HEK293 (cell line): ENCODE results near the gene RYR2.

Experiments used
- ATF2 ChIP-seq: fragments of 450-650 bp; formaldehyde crosslinking; IDR thresholded peaks from 2 replicates; pipeline ENCODE4 v1.5.1; 2016; ENCODE audit warnings: missing biosample characterization, missing genetic modification characterization, low read depth
- BCL11B ChIP-seq: fragments of 450-650 bp; formaldehyde crosslinking; IDR thresholded peaks from 2 replicates; pipeline ENCODE4 v1.5.1; 2016; ENCODE audit warnings: low read depth, missing biosample characterization, missing genetic modification characterization
- FEZF1 ChIP-seq: fragments of 450-650 bp; formaldehyde crosslinking; IDR thresholded peaks from 2 replicates; pipeline ENCODE4 v1.5.1; 2016; ENCODE audit warnings: missing biosample characterization, missing genetic modification characterization
- HOXD13 ChIP-seq: sonication (generic); formaldehyde crosslinking; IDR thresholded peaks from 2 replicates; pipeline ENCODE4 v1.8.0; 2022; ENCODE audit warnings: missing genetic modification reagents, borderline replicate concordance
- KLF9 ChIP-seq: fragments of 450-650 bp; formaldehyde crosslinking; IDR thresholded peaks from 2 replicates; pipeline ENCODE4 v1.5.1; 2016; ENCODE audit warnings: missing biosample characterization, missing genetic modification characterization, low read depth
- MYNN ChIP-seq: fragments of 450-650 bp; formaldehyde crosslinking; IDR thresholded peaks from 2 replicates; pipeline ENCODE4 v1.5.1; 2016; ENCODE audit warnings: missing biosample characterization, missing genetic modification characterization, borderline replicate concordance
- OVOL3 ChIP-seq: fragments of 450-650 bp; formaldehyde crosslinking; IDR thresholded peaks from 2 replicates; pipeline ENCODE4 v1.5.1; 2016; ENCODE audit warnings: missing biosample characterization, missing genetic modification characterization
- SP2 ChIP-seq: fragments of 450-650 bp; formaldehyde crosslinking; IDR thresholded peaks from 2 replicates; pipeline ENCODE4 v1.5.1; 2016; ENCODE audit warnings: missing biosample characterization, missing genetic modification characterization
- YY2 ChIP-seq: fragments of 450-650 bp; formaldehyde crosslinking; IDR thresholded peaks from 2 replicates; pipeline ENCODE4 v1.5.1; 2016; ENCODE audit warnings: missing biosample characterization, missing genetic modification characterization
- ZBTB21 ChIP-seq: fragments of 450-650 bp; formaldehyde crosslinking; IDR thresholded peaks from 2 replicates; pipeline ENCODE4 v1.5.1; 2017; ENCODE audit warnings: missing biosample characterization, missing genetic modification characterization
- ZBTB44 ChIP-seq: fragments of 450-650 bp; IDR thresholded peaks from 2 replicates; pipeline ENCODE4 v1.5.1; 2018; ENCODE audit warnings: missing biosample characterization, mild to moderate bottlenecking, missing genetic modification characterization
- ZBTB48 ChIP-seq: fragments of 450-650 bp; formaldehyde crosslinking; IDR thresholded peaks from 2 replicates; pipeline ENCODE4 v1.5.1; 2016; ENCODE audit warnings: missing biosample characterization, missing genetic modification characterization
- ZFP37 ChIP-seq: fragments of 450-650 bp; formaldehyde crosslinking; IDR thresholded peaks from 2 replicates; pipeline ENCODE4 v1.5.1; 2016; ENCODE audit warnings: missing biosample characterization, missing genetic modification characterization
- ZIC2 ChIP-seq: fragments of 450-650 bp; formaldehyde crosslinking; IDR thresholded peaks from 2 replicates; pipeline ENCODE4 v1.5.1; 2016; ENCODE audit warnings: missing biosample characterization, missing genetic modification characterization
- ZNF155 ChIP-seq: fragments of 450-650 bp; formaldehyde crosslinking; IDR thresholded peaks from 2 replicates; pipeline ENCODE4 v1.5.1; 2016; ENCODE audit warnings: missing biosample characterization, missing genetic modification characterization
- ZNF202 ChIP-seq: fragments of 450-650 bp; formaldehyde crosslinking; IDR thresholded peaks from 2 replicates; pipeline ENCODE4 v1.5.1; 2016; ENCODE audit warnings: missing biosample characterization, missing genetic modification characterization, borderline replicate concordance
- ZNF341 ChIP-seq: fragments of 450-650 bp; formaldehyde crosslinking; IDR thresholded peaks from 2 replicates; pipeline ENCODE4; 2016; ENCODE audit warnings: low read depth, missing biosample characterization, missing genetic modification characterization
- ZNF350 ChIP-seq: fragments of 450-650 bp; formaldehyde crosslinking; IDR thresholded peaks from 2 replicates; pipeline ENCODE4 v1.5.0; 2017; ENCODE audit warnings: missing biosample characterization, mild to moderate bottlenecking, missing genetic modification characterization
- ZNF398 ChIP-seq: fragments of 450-650 bp; formaldehyde crosslinking; IDR thresholded peaks from 2 replicates; pipeline ENCODE4 v1.5.1; 2017; ENCODE audit warnings: missing biosample characterization, missing genetic modification characterization
- ZNF416 ChIP-seq: fragments of 450-650 bp; formaldehyde crosslinking; IDR thresholded peaks from 2 replicates; pipeline ENCODE4 v1.5.1; 2016; ENCODE audit warnings: missing biosample characterization, missing genetic modification characterization
- ZNF426 ChIP-seq: fragments of 450-650 bp; formaldehyde crosslinking; IDR thresholded peaks from 2 replicates; pipeline ENCODE4 v1.5.1; 2017; ENCODE audit warnings: missing biosample characterization, missing genetic modification characterization, mild to moderate bottlenecking, inconsistent platforms, moderate library complexity
- ZNF501 ChIP-seq: fragments of 450-650 bp; formaldehyde crosslinking; IDR thresholded peaks from 2 replicates; pipeline ENCODE4 v1.5.1; 2016; ENCODE audit warnings: missing biosample characterization, missing genetic modification characterization
- ZNF558 ChIP-seq: fragments of 450-650 bp; formaldehyde crosslinking; IDR thresholded peaks from 2 replicates; pipeline ENCODE4 v1.5.1; 2016; ENCODE audit warnings: missing biosample characterization, missing genetic modification characterization
- ZNF677 ChIP-seq: fragments of 450-650 bp; IDR thresholded peaks from 2 replicates; pipeline ENCODE4 v1.5.0; 2018; ENCODE audit warnings: missing biosample characterization, mild to moderate bottlenecking, missing genetic modification characterization, moderate library complexity
- ZNF701 ChIP-seq: fragments of 450-650 bp; formaldehyde crosslinking; IDR thresholded peaks from 2 replicates; pipeline ENCODE4 v1.5.1; 2016; ENCODE audit warnings: missing biosample characterization, missing genetic modification characterization
- ZNF777 ChIP-seq: fragments of 450-650 bp; formaldehyde crosslinking; IDR thresholded peaks from 2 replicates; pipeline ENCODE4 v1.5.1; 2017; ENCODE audit warnings: missing biosample characterization, missing genetic modification characterization, borderline replicate concordance
- TF ChIP-seq, protein P1 (sequence below): fragments of 450-650 bp; formaldehyde crosslinking; IDR thresholded peaks from 2 replicates; pipeline ENCODE4 v1.5.1; 2016; ENCODE audit warnings: missing biosample characterization, missing genetic modification characterization
- TF ChIP-seq, protein P2 (sequence below): fragments of 450-650 bp; formaldehyde crosslinking; IDR thresholded peaks from 2 replicates; pipeline ENCODE4 v1.5.1; 2016; ENCODE audit warnings: missing biosample characterization, missing genetic modification characterization
- TF ChIP-seq, protein P3 (sequence below): sonication (generic); formaldehyde crosslinking; IDR thresholded peaks from 2 replicates; pipeline ENCODE4 v1.8.1; 2022; ENCODE audit warnings: mild to moderate bottlenecking, moderate library complexity, missing genetic modification reagents

The RYR2 gene

GRCh38 chr1:237041795-237042525 is at the start of gene RYR2 (continued):
- TF ChIP-seq ZIC2 (tag by site-specific recombination) (peak; percentile 92), ZNF202 (tag by site-specific recombination) (no peak), ZNF341 (tag by site-specific recombination) (no peak), YY2 (no peak), OVOL3 (no peak), ZNF398 (tag by site-specific recombination) (peak; percentile 17; the same call in 1 of the 2 replicates), ZBTB48 (peak; percentile 56; the same call in 1 of the 2 replicates), ZBTB21 (tag by site-specific recombination) (no peak), ZNF350 (tag by site-specific recombination) (no peak), ZNF155 (tag by site-specific recombination) (no peak), ZNF701 (tag by site-specific recombination) (no peak), ZBTB44 (no peak), ZNF416 (tag by site-specific recombination) (no peak), BCL11B (tag by site-specific recombination) (peak; percentile 63; the same call in 1 of the 2 replicates), KLF9 (tag by site-specific recombination) (no peak), ZNF426 (tag by site-specific recombination) (no peak), ZNF677 (tag by site-specific recombination) (peak; percentile 66), ATF2 (tag by site-specific recombination) (0 out of 2 replicates have a peak, but pooled peaks have one; percentile 13), FEZF1 (tag by site-specific recombination) (no peak), ZFP37 (0 out of 2 replicates have a peak, but pooled peaks have one; percentile 48), SP2 (tag by site-specific recombination) (no peak), ZNF501 (tag by site-specific recombination) (peak; percentile 43; the same call in 1 of the 2 replicates), ZNF558 (tag by site-specific recombination) (no peak), ZNF777 (tag by site-specific recombination) (no peak), MYNN (no peak), HOXD13 (CRISPR knock-in tag) (no peak)
- TF ChIP-seq, protein P1, sequence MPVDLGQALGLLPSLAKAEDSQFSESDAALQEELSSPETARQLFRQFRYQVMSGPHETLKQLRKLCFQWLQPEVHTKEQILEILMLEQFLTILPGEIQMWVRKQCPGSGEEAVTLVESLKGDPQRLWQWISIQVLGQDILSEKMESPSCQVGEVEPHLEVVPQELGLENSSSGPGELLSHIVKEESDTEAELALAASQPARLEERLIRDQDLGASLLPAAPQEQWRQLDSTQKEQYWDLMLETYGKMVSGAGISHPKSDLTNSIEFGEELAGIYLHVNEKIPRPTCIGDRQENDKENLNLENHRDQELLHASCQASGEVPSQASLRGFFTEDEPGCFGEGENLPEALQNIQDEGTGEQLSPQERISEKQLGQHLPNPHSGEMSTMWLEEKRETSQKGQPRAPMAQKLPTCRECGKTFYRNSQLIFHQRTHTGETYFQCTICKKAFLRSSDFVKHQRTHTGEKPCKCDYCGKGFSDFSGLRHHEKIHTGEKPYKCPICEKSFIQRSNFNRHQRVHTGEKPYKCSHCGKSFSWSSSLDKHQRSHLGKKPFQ (tag by site-specific recombination), result no peak
- TF ChIP-seq, protein P2, sequence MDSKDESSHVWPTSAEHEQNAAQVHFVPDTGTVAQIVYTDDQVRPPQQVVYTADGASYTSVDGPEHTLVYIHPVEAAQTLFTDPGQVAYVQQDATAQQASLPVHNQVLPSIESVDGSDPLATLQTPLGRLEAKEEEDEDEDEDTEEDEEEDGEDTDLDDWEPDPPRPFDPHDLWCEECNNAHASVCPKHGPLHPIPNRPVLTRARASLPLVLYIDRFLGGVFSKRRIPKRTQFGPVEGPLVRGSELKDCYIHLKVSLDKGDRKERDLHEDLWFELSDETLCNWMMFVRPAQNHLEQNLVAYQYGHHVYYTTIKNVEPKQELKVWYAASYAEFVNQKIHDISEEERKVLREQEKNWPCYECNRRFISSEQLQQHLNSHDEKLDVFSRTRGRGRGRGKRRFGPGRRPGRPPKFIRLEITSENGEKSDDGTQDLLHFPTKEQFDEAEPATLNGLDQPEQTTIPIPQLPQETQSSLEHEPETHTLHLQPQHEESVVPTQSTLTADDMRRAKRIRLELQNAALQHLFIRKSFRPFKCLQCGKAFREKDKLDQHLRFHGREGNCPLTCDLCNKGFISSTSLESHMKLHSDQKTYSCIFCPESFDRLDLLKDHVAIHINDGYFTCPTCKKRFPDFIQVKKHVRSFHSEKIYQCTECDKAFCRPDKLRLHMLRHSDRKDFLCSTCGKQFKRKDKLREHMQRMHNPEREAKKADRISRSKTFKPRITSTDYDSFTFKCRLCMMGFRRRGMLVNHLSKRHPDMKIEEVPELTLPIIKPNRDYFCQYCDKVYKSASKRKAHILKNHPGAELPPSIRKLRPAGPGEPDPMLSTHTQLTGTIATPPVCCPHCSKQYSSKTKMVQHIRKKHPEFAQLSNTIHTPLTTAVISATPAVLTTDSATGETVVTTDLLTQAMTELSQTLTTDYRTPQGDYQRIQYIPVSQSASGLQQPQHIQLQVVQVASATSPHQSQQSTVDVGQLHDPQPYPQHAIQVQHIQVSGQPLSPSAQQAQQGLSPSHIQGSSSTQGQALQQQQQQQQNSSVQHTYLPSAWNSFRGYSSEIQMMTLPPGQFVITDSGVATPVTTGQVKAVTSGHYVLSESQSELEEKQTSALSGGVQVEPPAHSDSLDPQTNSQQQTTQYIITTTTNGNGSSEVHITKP (tag by site-specific recombination), result peak; percentile 70
- TF ChIP-seq, protein P3, sequence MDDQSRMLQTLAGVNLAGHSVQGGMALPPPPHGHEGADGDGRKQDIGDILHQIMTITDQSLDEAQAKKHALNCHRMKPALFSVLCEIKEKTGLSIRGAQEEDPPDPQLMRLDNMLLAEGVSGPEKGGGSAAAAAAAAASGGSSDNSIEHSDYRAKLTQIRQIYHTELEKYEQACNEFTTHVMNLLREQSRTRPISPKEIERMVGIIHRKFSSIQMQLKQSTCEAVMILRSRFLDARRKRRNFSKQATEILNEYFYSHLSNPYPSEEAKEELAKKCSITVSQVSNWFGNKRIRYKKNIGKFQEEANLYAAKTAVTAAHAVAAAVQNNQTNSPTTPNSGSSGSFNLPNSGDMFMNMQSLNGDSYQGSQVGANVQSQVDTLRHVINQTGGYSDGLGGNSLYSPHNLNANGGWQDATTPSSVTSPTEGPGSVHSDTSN (CRISPR knock-in tag), result no peak
